ENCODE data around the gene PROB1.
"Not testable (repeated sequence)": the region's sequence is repeated elsewhere in the genome, so short reads cannot be mapped to it uniquely, and the experiment has no call there.

Gene PROB1

GRCh38 chr5:139391570-139392323 is 3.2 kb downstream of the PROB1 start:
- no peak for DNase-seq

DNA sequence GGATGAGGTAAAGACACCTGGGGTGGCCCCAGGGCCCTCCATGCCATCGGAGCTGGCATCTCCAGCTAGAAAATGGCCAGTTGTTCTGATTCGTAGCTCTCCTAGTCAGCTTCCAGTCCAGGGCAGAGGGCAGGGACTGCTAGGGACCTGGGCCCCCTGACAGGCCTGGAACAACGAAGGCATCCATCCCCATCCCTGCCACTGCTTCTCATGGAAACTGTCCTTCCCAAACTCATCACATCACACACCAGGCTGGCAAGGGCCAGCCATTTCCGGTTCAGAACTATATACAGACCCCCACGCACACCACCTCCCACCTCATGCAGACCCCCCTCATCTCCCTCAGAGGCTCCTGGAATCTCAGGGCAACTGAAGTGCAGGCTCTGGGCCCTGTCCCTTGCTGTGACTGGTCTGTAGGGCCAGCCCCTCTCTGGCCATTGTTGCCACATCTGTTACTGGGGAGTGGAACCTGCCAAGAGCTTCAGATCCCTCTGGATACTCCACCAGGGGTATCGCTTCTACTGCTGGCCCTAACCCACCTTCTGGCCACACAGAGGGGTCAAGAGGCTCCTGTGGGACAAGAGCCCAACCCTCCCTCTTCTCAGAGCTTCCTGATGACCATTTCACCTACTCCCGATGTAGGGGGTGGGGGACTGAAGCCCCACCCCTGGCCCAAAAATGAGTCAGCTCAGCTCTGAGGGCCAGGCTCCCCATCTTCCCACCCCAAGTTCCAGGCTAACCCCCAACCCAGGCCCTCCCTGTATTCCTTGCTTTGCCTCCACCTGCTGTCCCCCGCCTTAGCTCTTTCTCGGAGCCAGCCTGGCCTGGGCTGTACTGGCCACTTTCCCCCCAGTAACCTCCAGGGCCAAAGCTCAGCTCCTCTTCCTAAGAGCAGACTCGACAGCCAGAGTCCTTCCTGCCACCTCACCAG is 4.0 kb downstream of the PROB1 start:
- DNase-seq, result no peak

DNA sequence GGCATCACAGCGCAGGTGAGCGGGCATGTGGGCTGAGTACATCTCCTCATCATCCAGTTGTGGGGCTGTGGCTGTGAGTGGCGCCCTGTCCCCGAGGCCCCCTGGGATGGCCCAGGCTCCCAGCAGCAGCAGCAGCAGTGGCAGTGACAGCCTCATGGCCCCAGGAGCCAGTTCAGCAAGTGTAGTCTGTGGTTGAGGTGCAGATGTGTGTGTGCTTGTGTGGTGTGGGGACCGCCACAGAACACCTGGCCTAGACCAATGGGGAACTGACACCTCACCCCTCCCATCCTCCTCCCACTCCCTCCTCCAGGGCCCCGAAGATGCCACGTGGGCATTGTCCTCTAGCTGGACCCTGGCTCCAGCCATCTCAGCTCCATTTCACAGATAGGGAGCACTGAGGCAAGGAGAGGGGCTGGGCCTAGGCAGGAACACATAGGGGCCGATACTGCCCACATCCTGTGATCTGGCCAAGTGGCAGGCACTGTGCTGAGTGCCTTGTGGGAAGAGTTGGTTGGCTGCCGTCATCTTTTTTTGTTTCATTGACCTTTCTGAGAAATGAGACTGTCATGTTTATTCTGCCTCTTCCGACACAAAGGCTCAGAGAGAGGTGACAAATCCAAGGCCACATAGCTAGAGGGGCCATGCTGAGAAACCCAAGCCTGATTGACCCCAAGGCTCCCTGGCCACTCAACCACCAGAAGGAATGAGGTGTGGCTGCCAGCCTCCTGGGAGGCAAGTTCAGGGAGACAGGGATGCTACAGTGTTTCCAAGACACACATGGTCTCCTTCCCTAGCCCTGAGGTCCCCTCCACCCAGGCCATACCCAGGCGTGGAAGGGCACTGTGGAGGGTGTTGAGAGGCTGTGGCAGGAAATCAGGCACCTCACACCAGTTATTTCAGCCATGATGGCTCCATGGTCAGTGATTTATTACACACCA is 4.9 kb downstream of the PROB1 start, which contains the start of gene MZB1:
MZB1 (minus strand) TSS at position 213 of the 938 bp plus-strand sequence; CDS start at position 156, 57 bp downstream.
- no peak for DNase-seq

GRCh38 chr5:139388198-139388821 is 6.6 kb downstream of the PROB1 start:
- peak; percentile 48 for DNase-seq

DNA sequence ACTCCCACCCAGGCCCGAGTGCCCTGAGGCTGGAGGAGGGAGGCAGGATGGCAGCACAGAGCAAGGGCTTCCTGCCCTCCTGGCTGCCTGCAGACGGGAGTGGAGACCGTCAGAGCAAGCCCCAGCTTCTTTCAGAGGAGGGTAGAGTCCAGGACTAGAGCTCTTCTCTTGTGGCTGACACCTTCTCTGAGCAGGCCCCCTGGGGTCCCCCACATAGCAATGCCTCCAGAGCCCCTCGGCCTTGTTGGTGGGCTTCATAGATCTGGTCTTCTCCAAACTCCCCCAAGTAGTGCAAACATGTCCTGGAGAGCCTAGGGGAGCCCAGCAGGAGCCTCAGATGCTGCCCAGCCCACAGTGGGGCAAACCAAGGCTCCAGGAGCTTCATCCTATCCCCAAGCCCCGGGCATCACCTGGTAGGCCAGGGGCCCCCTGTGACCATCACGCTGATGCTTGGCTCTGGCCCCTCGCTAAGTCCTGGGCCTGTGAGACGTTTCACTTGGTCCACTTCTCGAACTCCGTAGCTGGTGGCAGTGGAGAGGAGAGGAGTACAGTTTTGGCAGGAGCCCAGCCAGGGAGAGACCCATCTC is 7.2 kb downstream of the PROB1 start:
- no peak for DNase-seq

DNA sequence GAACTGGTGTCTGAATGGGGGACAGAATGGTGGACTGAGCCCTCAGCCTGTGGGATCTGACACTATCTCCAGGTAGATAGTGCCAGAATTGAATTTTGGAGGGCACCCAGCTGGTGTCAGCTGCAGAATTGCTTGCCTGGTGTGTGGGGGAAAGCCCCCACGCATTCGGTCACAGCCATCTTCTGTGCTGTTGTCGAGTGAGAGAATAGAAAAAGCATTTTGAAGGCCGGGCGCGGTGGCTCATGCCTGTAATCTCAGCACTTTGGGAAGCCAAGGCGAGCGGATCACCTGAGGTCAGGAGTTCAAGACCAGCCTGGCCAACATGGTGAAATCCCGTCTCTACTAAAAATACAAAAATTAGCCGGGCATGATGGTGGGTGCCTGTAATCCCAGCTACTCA is 7.9 kb downstream of the PROB1 start:
- not testable (repeated sequence) for DNase-seq

DNA sequence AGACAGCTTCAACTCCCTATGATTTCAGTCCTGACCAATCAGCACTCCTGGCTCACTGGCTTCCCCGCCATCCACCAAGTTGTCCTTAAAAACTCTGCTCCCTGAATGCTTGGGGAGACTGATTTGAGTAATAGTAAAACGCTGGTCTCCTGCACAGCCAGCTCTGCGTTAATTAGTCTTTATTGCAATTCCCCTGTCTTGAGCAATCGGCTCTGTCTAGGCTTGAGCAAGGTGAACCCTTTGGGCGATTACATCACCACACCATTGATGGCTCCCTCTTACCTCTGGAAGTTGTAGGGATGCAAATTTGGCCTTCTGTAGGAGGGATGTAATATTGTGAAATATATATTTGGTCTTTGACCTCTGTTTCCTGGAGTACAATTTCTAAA is 8.9 kb downstream of the PROB1 start:
- no peak for DNase-seq

GRCh38 chr5:139385061-139386049 is 9.5 kb downstream of the PROB1 start:
- DNase-seq, result no peak

DNA sequence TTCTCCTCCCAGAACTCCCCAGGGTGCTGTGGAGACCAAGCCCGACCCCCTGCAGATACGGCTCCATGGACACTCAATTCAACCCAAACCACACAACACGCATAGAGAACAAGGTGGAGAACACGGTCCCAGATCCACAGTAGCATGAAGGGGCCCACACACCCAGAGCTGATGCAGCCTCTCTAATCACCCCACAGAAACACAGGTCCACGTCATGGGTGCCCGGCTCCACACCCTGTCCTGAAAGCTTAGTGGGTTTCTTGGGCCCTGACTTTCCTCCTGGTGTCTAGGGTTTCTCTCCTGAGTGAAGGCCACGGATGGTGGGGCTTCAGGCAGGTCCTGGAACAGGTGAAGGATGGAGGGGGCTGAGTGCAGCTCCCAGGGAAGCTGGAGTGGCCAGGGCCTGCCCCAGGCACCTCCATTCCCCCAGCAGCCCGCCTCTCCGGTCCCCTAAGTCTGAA is 10.3 kb downstream of the PROB1 start:
- DNase-seq, result no peak

DNA sequence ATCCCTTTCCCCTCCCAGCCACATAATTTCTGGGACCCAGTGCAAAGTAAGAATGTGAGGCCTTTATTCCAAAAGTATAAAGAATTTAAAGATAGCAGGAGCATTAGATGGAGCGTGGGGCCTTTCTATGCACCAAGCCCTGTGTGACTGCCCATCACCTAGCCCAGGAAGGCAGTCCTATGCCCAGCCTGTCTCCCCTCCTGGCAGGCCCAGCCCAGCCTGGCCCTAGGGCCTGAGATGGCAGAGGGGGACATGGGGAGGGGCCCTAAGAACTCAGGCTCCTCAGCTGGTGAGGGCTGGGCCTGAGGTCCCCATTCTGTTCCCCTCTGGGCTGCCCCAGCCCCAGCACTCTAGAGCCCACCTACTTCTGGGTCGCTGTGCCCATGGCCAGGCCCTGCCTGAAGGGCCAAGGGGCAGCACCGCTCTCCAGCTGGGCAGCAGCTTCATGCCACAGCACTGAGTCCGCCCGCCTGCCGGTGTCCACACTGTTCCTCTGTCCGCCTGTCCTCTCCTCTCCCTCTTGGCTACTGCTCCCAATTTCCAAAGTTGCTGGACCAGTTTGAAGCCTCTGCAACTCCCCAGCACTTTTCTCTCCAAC is 10.8 kb downstream of the PROB1 start:
- no peak for DNase-seq

- peak; percentile 43 for DNase-seq
These were observed 11.5 kb downstream of the PROB1 start, which contains the start of gene SLC23A1 for GRCh38 chr5:139383275-139383992. Gene SLC23A1, minus strand, starts transcription at chr5:139383297. Its CDS starts 44 bp downstream, at chr5:139383253.

DNA sequence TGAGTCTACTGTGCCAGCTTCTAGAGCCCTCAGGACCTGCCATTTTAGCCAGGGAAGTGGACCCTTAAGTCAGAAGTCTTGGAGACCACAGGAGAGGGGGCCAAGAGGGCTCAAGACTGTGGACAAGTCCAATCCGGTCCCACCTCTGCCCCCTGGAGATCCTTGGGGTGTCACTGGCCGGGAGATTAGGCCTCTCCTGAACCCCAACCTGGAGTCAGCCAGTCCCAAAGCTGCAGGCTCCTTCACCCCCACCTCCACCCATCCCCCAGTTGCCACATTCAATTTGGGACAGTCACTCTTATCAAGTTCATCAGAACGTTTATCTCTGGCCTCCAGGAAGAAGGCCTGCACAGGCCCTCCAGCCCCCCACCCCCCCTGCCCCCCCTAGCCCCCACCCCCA is 12.1 kb downstream of the PROB1 start:
- no peak for DNase-seq

DNA sequence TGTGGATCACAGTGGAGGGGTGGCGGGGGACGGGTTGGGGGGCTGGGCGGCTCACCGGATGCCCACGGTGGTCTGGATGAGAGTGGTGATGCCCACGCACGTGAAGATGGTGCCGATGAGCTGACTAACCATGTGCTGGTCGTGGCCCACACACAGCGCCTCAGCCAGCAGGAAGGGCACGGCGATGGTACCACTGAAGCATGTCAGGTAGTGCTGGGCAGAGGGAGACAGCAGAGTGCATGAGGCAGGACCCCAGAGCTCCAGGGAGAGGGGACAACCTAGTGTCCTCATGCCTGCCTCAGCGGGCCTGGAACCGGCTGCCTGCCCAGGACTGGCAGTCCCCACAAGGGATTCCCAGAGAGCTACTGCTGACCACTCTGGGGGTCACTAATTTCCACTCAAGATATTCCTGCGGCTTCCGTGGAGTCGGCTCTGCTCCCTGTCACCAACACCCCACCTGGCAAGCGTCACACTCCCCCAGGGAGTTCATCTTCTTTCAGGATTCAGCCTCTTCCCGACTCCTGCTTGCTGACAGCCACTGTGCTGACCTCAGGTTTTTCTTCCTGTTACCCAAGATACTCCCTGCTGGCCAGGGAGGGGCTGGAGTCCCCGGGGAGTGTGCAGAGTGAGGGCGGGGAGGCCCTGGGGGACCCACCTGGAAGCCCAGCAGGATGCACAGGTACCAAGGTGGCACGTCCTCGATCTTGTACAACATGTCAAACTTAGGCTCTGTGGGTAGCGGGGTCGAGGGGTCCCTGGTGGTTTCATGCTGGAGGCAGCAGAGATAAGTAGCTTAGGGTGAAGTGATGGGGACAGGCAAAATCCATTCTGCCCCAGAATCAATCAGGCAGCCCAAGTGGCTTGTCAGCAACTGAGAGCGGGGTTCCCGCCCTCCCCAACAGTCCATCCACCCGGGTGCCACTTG is 12.8 kb downstream of the PROB1 start:
- no peak for DNase-seq

DNA sequence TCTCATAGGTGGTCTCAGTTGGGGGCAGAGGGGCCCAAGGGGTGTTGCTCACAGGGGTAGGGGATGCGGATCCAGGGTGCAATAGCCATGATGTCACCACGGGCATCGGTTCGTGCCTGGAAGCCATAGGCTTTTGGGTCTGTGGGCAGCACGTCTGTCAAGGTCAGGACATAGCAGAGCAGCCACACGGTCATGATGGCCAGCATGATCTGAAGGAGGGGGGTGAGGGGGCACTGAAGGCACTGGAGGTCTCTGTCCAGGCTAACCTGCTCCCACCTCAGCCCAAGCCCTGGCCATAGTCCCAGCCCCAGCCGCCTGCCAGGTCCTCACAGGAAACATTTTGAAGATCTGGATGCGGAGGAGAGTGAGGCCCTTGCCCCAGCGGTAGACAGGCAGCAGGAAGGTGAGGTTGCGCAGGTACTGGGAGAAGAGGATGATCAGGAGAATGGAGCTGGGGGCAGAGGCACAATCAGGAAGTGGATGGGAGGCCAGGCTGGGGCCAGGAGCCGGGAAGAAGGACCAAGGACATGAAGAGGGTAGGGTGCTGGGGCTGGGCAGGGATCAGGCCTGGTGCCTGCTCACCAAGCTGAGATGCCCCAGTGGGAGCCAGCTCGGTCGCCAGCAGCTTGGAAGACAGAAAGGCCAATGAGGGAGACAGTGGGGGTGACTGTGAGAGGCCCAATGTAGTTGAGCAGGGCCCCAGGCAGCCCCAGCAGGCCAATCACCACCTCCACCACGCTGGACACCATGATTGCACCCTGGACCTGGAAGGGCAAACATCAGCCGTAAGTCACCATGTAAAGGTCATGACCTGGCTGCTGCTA is 15.1 kb downstream of the PROB1 start:
- no peak for DNase-seq

GRCh38 chr5:139378941-139379361 is 16.0 kb downstream of the PROB1 start:
- DNase-seq, result no peak

GRCh38 chr5:139378101-139378825 is 16.6 kb downstream of the PROB1 start:
- no peak for DNase-seq

All from kidney glomerular epithelial cell (primary cell).